Central memory CD8-positive, alpha-beta T cell (primary cell): ENCODE data around the gene RILPL2.
"Not testable (repeated sequence)": the region's sequence is repeated elsewhere in the genome, so short reads cannot be mapped to it uniquely, and the experiment has no call there.

ENCODE experiments used
- ATAC-seq: fragments of 150-1000 bp; cut with Tn5 transposase; replicated peaks from 2 replicates; pipeline ENCODE4 v1.10.0; 2022; ENCODE audit warnings: mild to moderate bottlenecking, moderate FRiP score, moderate number of reproducible peaks; ENCODE audit not compliant: poor library complexity, severe bottlenecking; ENCODE audit errors: extremely low read depth
- DNase-seq, 2 donors: peaks; one replicate each; pipeline ENCODE4 v3.0.0; 2021; ENCODE audit warnings: low spot score in 2 of 2
- H3K27ac Mint-ChIP-seq: one replicate; pipeline ENCODE4 v1.8.0; 2022; ENCODE audit warnings: low read depth, mild to moderate bottlenecking, moderate library complexity, mixed read lengths
- H3K27me3 Mint-ChIP-seq: one replicate; pipeline ENCODE4 v1.8.0; 2022; ENCODE audit warnings: mixed read lengths
- H3K36me3 Mint-ChIP-seq: one replicate; pipeline ENCODE4 v1.8.0; 2022; ENCODE audit warnings: mild to moderate bottlenecking, moderate library complexity, mixed read lengths; ENCODE audit not compliant: insufficient read depth
- H3K4me1 Mint-ChIP-seq: one replicate; pipeline ENCODE4 v1.8.0; 2022; ENCODE audit warnings: mixed read lengths
- H3K4me3 Mint-ChIP-seq: one replicate; pipeline ENCODE4 v1.8.0; 2022; ENCODE audit warnings: mild to moderate bottlenecking, moderate library complexity, mixed read lengths
- H3K9me3 Mint-ChIP-seq: one replicate; pipeline ENCODE4 v1.8.0; 2022; ENCODE audit warnings: mixed read lengths

The RILPL2 gene

GRCh38 chr12:123396543-123396942 is 39.9 kb downstream of the RILPL2 start:
- Mint-ChIP-seq H3K36me3 (peaks cover 37% of the 10 kb centered on the region), H3K27ac (no peak overlapping the region), H3K4me3 (no peak overlapping the region), H3K4me1 (peaks cover 5% of the 10 kb centered on the region), H3K27me3 (no peaks in the 10 kb centered on the region), H3K9me3 (no peaks in the 10 kb centered on the region)
- ATAC-seq, result no peak
- DNase-seq, result no peak

- H3K4me1 Mint-ChIP-seq, result peaks cover 10% of the 10 kb centered on the region
- ATAC-seq (no peak), DNase-seq (no peak)
- no peak overlapping the region for H3K4me3 Mint-ChIP-seq
- H3K36me3 Mint-ChIP-seq, result peaks cover 37% of the 10 kb centered on the region
- H3K27ac Mint-ChIP-seq, result no peak overlapping the region
- H3K27me3 Mint-ChIP-seq, result no peaks in the 10 kb centered on the region
- no peaks in the 10 kb centered on the region for H3K9me3 Mint-ChIP-seq
Measured at GRCh38 chr12:123395236-123395635, 41.2 kb downstream of the RILPL2 start.

GRCh38 chr12:123393747-123394146 is 42.7 kb downstream of the RILPL2 start:
- H3K4me3 Mint-ChIP-seq, result no peak overlapping the region
- H3K4me1 Mint-ChIP-seq, result peaks cover 13% of the 10 kb centered on the region
- no peaks in the 10 kb centered on the region for H3K27me3 Mint-ChIP-seq
- DNase-seq (no peak), ATAC-seq (no peak)
- H3K9me3 Mint-ChIP-seq, result no peaks in the 10 kb centered on the region
- H3K27ac Mint-ChIP-seq, result no peak overlapping the region
- peaks cover 36% of the 10 kb centered on the region for H3K36me3 Mint-ChIP-seq

- Mint-ChIP-seq H3K9me3 (no peaks in the 10 kb centered on the region), H3K27ac (peak overlapping the region; percentile 38), H3K4me1 (peaks cover 29% of the 10 kb centered on the region), H3K27me3 (no peaks in the 10 kb centered on the region), H3K4me3 (peak overlapping the region; percentile 82), H3K36me3 (peaks cover 32% of the 10 kb centered on the region)
- ATAC-seq, result no peak
- no peak for DNase-seq
Measured at GRCh38 chr12:123391546-123392343, 44.7 kb downstream of the RILPL2 start.

- no peaks in the 10 kb centered on the region for H3K27me3 Mint-ChIP-seq
- ATAC-seq (no peak), DNase-seq (no peak)
- H3K36me3 Mint-ChIP-seq, result peaks cover 23% of the 10 kb centered on the region
- peak overlapping the region; percentile 83 for H3K27ac Mint-ChIP-seq
- H3K4me3 Mint-ChIP-seq, result peak overlapping the region; percentile 82
- H3K9me3 Mint-ChIP-seq, result no peaks in the 10 kb centered on the region
- H3K4me1 Mint-ChIP-seq, result peaks cover 29% of the 10 kb centered on the region
Measured at GRCh38 chr12:123390498-123391426, 45.7 kb downstream of the RILPL2 start.

- Mint-ChIP-seq H3K4me3 (peak overlapping the region; percentile 82), H3K27ac (peak overlapping the region; percentile 83), H3K9me3 (no peaks in the 10 kb centered on the region), H3K4me1 (peaks cover 29% of the 10 kb centered on the region), H3K36me3 (peaks cover 14% of the 10 kb centered on the region), H3K27me3 (no peaks in the 10 kb centered on the region)
- ATAC-seq (peak; percentile 16), DNase-seq (no peak)
Measured at GRCh38 chr12:123389560-123390351, 46.7 kb downstream of the RILPL2 start.

DNA sequence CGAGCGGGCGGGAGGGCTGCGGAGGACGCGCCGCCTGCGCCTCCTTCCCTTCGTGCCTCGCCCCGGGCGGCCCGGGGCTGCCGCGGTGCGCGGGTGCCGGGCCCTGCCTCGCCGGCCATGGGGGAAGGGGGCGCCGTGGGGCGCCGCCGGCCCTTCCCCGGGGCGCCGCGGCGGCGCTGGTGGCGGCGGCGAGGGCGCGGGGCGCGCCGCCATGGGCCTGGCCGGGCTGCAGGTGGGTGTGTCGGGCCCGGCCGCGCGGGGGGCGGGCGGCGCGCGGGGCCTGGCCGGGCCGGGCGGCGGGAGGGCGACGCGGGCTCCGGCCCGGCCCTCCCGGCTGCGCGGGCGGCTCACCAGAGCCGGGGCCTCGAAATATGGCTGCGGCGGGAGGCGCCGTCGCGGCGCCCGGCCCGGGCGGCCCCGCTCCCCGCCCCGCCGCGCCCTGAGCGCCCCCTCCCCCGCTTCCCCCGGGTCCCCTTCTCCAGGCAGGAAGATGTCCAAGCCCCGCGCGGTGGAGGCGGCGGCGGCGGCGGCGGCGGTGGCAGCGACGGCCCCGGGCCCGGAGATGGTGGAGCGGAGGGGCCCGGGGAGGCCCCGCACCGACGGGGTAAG is 47.4 kb downstream of the RILPL2 start:
- H3K4me3 Mint-ChIP-seq, result peak overlapping the region; percentile 82
- peaks cover 10% of the 10 kb centered on the region for H3K36me3 Mint-ChIP-seq
- no peak for DNase-seq
- H3K27ac Mint-ChIP-seq, result no peak overlapping the region
- peaks cover 34% of the 10 kb centered on the region for H3K4me1 Mint-ChIP-seq
- ATAC-seq, result peak; percentile 50
- no peaks in the 10 kb centered on the region for H3K9me3 Mint-ChIP-seq
- H3K27me3 Mint-ChIP-seq, result no peaks in the 10 kb centered on the region

- Mint-ChIP-seq H3K9me3 (no peaks in the 10 kb centered on the region), H3K4me3 (peak overlapping the region; percentile 80), H3K27ac (peak overlapping the region; percentile 82)
Measured at GRCh38 chr12:123388177-123388950, 48.1 kb downstream of the RILPL2 start.

GRCh38 chr12:123387508-123388176 is 48.8 kb downstream of the RILPL2 start:
- H3K4me3 Mint-ChIP-seq, result peak overlapping the region; percentile 80
- H3K9me3 Mint-ChIP-seq, result no peaks in the 10 kb centered on the region
- peaks cover 9% of the 10 kb centered on the region for H3K36me3 Mint-ChIP-seq
- ATAC-seq (no peak), DNase-seq (no peak)
- H3K4me1 Mint-ChIP-seq, result peaks cover 38% of the 10 kb centered on the region
- no peaks in the 10 kb centered on the region for H3K27me3 Mint-ChIP-seq
- H3K27ac Mint-ChIP-seq, result peak overlapping the region; percentile 82

More at GRCh38 chr12:123388177-123388950, 48.1 kb downstream of the RILPL2 start:
- peaks cover 13% of the 10 kb centered on the region for H3K36me3 Mint-ChIP-seq
- H3K27me3 Mint-ChIP-seq, result no peaks in the 10 kb centered on the region
- peaks cover 40% of the 10 kb centered on the region for H3K4me1 Mint-ChIP-seq
- peak; percentile 53 to 57 for DNase-seq
- ATAC-seq, result peak; percentile 64

DNA sequence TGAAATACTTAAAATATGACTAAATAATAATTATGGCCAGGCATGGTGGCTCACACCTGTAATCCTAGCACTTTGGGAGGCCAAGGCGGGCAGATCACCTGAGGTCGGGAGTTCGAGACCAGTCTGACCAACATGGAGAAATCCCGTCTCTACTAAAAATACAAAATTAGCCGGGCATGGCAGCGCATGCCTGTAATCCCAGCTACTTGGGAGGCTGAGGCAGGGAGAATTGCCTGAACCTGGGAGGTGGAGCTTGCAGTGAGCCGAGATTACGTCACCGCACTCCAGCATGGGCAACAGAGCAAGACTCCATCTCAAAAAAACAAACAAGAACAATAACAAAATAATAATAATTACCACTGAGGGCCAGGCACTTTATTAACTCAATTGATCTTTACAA is 50.9 kb downstream of the RILPL2 start:
- not testable (repeated sequence) for H3K27me3 Mint-ChIP-seq, DNase-seq, H3K4me3 Mint-ChIP-seq, H3K27ac Mint-ChIP-seq, ATAC-seq, H3K36me3 Mint-ChIP-seq, H3K9me3 Mint-ChIP-seq
- H3K4me1 Mint-ChIP-seq, result peaks cover 36% of the 10 kb centered on the region

DNA sequence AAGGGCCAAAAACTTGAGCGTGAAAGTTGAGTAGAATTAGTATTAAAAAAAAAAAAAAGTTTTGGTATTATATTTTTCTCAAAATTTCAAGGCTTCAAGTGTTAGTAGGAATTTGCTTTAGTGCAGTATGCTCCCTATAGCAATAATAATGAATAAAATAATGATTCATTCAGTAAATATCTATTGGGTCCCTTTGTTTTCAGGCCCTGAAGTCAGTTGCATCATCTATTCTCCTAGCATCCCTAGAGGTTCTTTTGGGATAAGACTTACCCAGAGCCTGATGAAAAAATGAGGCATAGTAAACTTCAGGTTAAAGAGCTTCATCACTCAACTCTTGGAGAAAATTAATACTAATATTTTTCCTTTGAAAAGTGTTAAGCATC is 51.5 kb downstream of the RILPL2 start:
- ATAC-seq, result no peak
- Mint-ChIP-seq H3K27ac (no peak overlapping the region), H3K4me1 (peaks cover 31% of the 10 kb centered on the region)

More for the DNA sequence above, 51.5 kb downstream of the RILPL2 start:
- H3K4me3 Mint-ChIP-seq, result peak overlapping the region; percentile 96
- no peak for DNase-seq
- H3K9me3 Mint-ChIP-seq, result no peaks in the 10 kb centered on the region
- no peaks in the 10 kb centered on the region for H3K27me3 Mint-ChIP-seq
- peaks cover 7% of the 10 kb centered on the region for H3K36me3 Mint-ChIP-seq
